Common myeloid progenitor, CD34-positive (primary cell): ENCODE measurements around the gene MAN1A1.

Experiments used
- CTCF ChIA-PET: fragments of 350-600 bp; sonication (Branson Sonifier 250); formaldehyde crosslinking; loops from one replicate; lab custom pipeline; 2021; ENCODE audit warnings: antibody characterized with exemption; lab: Charles Lee
- POLR2A ChIA-PET: fragments of 350-600 bp; sonication (Branson Sonifier 250); formaldehyde crosslinking; loops from one replicate; lab custom pipeline; 2021; ENCODE audit warnings: antibody characterized with exemption; lab: Charles Lee
- DNase-seq, 3 donors: peaks; one replicate each; pipeline versions ENCODE4 v3.0.0 to v3.0.0-alpha.2; 2013
- H3K27ac ChIP-seq, 2 experiments: 1 replicate in 1 of 2; 2 replicates in 1 of 2; pipeline ENCODE4 v1.7.0; 2013; ENCODE audit warnings: inconsistent platforms in 2 of 2, low read length in 2 of 2, mild to moderate bottlenecking in 2 of 2, low read depth in 1 of 2, moderate library complexity in 1 of 2; ENCODE audit not compliant: severe bottlenecking in 2 of 2, insufficient read depth in 1 of 2, poor library complexity in 1 of 2
- H3K27me3 ChIP-seq, 5 experiments: replicated peaks in 2 of 5; 1 replicate in 3 of 5; 2 replicates in 2 of 5; pipeline versions ENCODE4 v1.6.1 to v1.7.0; 2013; ENCODE audit warnings: low read length in 4 of 5, mild to moderate bottlenecking in 2 of 5, moderate library complexity in 2 of 5, inconsistent platforms in 1 of 5; ENCODE audit not compliant: insufficient read depth in 5 of 5, control insufficient read depth in 4 of 5
- H3K36me3 ChIP-seq, 4 experiments: 1 replicate in 2 of 4; 2 replicates in 2 of 4; pipeline versions ENCODE4 v1.6.1 to v1.7.0; 2013; ENCODE audit warnings: low read length in 3 of 4, control low read depth in 1 of 4, mild to moderate bottlenecking in 1 of 4; ENCODE audit not compliant: control insufficient read depth in 4 of 4, insufficient read depth in 4 of 4
- H3K4me1 ChIP-seq, 4 experiments: 1 replicate in 3 of 4; 2 replicates in 1 of 4; pipeline versions ENCODE4 v1.6.1 to v1.7.1; 2013; ENCODE audit warnings: low read length in 3 of 4, mild to moderate bottlenecking in 3 of 4, control low read depth in 1 of 4, inconsistent platforms in 1 of 4, moderate library complexity in 1 of 4; ENCODE audit not compliant: control insufficient read depth in 4 of 4, insufficient read depth in 4 of 4; ENCODE audit errors: control extremely low read depth in 1 of 4
- H3K4me3 ChIP-seq, 7 experiments: 1 replicate in 4 of 7; 2 replicates in 3 of 7; pipeline versions ENCODE4 v1.5.1 to v1.7.0; 2013; ENCODE audit warnings: mild to moderate bottlenecking in 7 of 7, low read length in 6 of 7, moderate library complexity in 6 of 7, inconsistent platforms in 2 of 7, low read depth in 2 of 7, control low read depth in 1 of 7; ENCODE audit not compliant: insufficient read depth in 4 of 7, control insufficient read depth in 1 of 7; ENCODE audit errors: extremely low read depth in 1 of 7
- H3K9me3 ChIP-seq, 5 experiments: 1 replicate in 4 of 5; 2 replicates in 1 of 5; pipeline versions ENCODE4 v1.6.1 to v1.7.1; 2013; ENCODE audit warnings: low read length in 4 of 5, mild to moderate bottlenecking in 2 of 5, inconsistent platforms in 1 of 5, low read depth in 1 of 5, moderate library complexity in 1 of 5; ENCODE audit not compliant: control insufficient read depth in 4 of 5, insufficient read depth in 2 of 5; ENCODE audit errors: control extremely low read depth in 1 of 5
- WGBS: methylation state at CpG from one replicate; pipeline ENCODE4 v1.1.5; 2013; ENCODE audit not compliant: insufficient coverage; 5-methylcytosine and 5-hydroxymethylcytosine counted together

The MAN1A1 gene

DNA sequence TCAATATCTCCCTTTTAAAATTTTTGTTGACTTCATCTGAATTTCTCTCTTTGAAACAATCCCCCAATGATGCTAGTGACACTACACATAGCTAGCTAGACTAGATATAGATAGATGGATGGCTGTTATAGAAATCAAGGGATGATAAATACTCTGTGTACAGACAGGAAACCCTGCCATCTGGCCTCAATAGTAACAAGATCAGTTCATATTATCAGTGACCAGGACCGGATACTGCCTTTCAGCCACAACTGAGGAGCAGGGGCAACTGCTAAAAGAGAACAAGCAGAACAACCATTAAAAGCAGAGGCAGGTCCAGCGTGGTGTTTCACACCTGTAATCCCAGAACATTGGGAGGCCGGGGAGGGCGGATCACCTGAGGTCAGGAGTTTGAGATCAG is 152.8 kb downstream of the MAN1A1 start:
- H3K4me1 ChIP-seq, result peaks cover 0 to 11% (median 4%) of the 10 kb centered on the region in 4 experiments
- no peak overlapping the region for H3K4me3 ChIP-seq
- no peaks in the 10 kb centered on the region for H3K9me3 ChIP-seq
- H3K36me3 ChIP-seq, result peaks cover 4 to 68% (median 45%) of the 10 kb centered on the region in 4 experiments
- peak overlapping the region in 1 of 2 experiments; percentile 14 for H3K27ac ChIP-seq
- H3K27me3 ChIP-seq, result no peaks in the 10 kb centered on the region
- ChIA-PET CTCF (no interaction called here), POLR2A (no interaction called here)
- 50% methylated on average over 3 of the region's 4 CpGs for WGBS
- peak; percentile 13 to 88 (median 45) for DNase-seq

DNA sequence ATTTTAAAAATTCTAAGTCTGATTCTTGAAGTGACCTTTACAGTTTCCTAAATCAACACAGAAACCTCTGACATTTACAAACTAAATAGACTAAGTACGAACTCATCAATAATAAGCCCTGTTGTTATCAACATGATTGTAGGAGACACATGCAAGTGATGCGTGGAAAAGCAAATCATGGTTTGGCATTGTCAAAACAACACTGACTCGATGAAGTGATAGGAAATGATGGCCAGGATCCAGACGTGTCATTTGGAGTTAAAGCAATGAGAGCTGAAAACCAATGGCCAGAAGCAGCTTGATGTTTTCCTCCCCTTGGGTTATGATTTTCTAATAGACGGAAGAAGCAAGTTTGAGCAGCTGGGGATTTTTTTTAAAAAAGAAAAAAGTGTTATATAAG is 153.7 kb downstream of the MAN1A1 start:
- no peak overlapping the region for H3K27ac ChIP-seq
- H3K4me1 ChIP-seq, result peaks cover 0 to 11% (median 4%) of the 10 kb centered on the region in 4 experiments
- no peaks in the 10 kb centered on the region for H3K9me3 ChIP-seq
- H3K36me3 ChIP-seq, result peaks cover 3 to 69% (median 42%) of the 10 kb centered on the region in 4 experiments
- DNase-seq, result no peak
- CTCF ChIA-PET, result no interaction called here
- 88% methylated on average over 4 of the region's 5 CpGs for WGBS
- H3K4me3 ChIP-seq, result no peak overlapping the region
- POLR2A ChIA-PET, result no interaction called here
- H3K27me3 ChIP-seq, result no peaks in the 10 kb centered on the region

DNA sequence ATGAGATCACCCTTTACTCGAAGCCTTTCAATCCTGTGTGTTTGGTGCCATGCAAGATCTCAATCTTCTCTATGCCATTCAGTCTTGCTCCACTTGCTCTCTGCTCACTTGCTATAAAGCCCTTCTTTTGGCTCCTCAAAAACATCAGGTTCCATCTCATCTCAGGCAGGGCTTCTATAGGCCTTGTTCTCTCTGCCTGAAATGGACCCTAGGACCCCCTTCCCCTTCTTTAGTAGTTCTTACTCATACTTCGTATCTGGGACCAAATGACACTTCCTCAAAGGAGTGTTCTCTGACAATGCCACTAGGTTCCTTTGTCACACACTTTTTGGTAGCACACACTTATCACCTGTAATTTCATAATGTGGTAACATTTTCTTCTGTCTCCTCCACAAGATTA is 154.4 kb downstream of the MAN1A1 start:
- WGBS, result 100% methylated on average over 1 of the region's 2 CpGs
- ChIA-PET CTCF (no interaction called here), POLR2A (no interaction called here)
- no peaks in the 10 kb centered on the region for H3K27me3 ChIP-seq
- DNase-seq, result no peak
- H3K4me1 ChIP-seq, result peaks cover 0 to 11% (median 4%) of the 10 kb centered on the region in 4 experiments
- H3K9me3 ChIP-seq, result no peaks in the 10 kb centered on the region
- peaks cover 7 to 69% (median 40%) of the 10 kb centered on the region in 4 experiments for H3K36me3 ChIP-seq
- H3K27ac ChIP-seq, result no peak overlapping the region
- no peak overlapping the region for H3K4me3 ChIP-seq

DNA sequence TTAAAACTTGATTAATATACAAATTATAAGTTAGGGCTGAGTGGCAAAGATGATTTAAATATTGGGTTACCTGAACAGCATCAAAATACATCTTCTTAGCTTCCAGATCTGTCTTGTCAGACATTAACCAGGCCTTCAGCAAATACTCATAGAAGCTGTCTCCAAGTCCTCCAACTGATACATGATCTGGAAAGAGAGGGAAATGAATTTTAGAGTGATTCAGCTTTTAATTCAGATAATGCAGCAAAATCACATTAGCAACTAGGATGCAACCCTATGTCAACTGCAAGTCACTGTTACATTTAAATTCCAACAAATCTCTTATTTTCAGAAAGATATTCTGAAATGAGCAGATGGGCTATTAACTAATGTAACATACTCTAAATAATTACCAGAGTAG is 155.9 kb downstream of the MAN1A1 start:
- POLR2A ChIA-PET, result no interaction called here
- CTCF ChIA-PET, result no interaction called here
- H3K27me3 ChIP-seq, result no peaks in the 10 kb centered on the region

DNA sequence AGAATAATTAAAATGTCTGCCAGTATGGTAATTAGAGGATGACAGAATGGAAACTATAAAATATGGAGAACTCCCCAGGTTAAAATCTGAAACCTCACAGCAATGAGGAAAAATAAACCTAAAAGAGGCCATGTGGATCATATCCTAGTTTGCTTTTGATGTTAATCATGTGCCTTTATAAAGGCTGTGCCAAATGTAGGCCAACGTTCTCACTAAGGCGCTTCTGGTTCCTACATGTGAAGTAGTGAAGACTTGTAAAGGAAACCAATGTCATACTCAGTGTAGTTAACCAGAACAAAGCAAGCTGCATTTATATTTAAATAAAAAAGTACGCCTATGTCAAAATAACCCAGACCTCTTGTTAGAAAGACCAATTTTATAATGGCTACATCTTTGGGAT is 157.4 kb downstream of the MAN1A1 start:
- WGBS, result 100% methylated on average over 2 of the region's 3 CpGs
- no peak overlapping the region for H3K27ac ChIP-seq
- DNase-seq, result no peak

More for the DNA sequence above, 155.9 kb downstream of the MAN1A1 start:
- no peaks in the 10 kb centered on the region for H3K9me3 ChIP-seq
- H3K4me1 ChIP-seq, result peaks cover 0 to 11% (median 4%) of the 10 kb centered on the region in 4 experiments
- H3K27ac ChIP-seq, result no peak overlapping the region
- no peak for DNase-seq
- no peak overlapping the region for H3K4me3 ChIP-seq
- peaks cover 13 to 71% (median 45%) of the 10 kb centered on the region in 4 experiments for H3K36me3 ChIP-seq

DNA sequence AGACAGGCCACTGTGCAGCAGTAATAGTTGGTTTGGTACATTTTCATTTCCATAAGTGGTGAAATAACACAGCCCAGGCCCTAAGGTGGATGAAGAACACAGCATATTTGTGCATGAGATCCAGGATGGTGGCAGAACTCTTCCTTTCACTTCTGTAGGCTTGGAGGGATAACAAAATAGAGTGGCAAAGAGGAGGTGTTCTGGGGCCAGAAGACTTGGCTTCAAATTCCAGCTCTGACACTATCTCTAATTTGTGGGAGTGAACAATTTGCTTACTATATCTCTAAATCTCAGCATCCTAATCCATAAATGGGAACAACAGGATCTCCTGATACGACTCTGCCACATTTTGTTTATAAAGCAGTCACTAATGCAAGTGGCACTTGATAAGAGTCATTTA is 159.4 kb downstream of the MAN1A1 start:
- Histone ChIP-seq H3K9me3 (no peaks in the 10 kb centered on the region), H3K27me3 (no peaks in the 10 kb centered on the region), H3K4me3 (no peak overlapping the region), H3K4me1 (no peaks in the 10 kb centered on the region), H3K27ac (no peak overlapping the region), H3K36me3 (peaks cover 15 to 93% (median 44%) of the 10 kb centered on the region in 4 experiments)
- ChIA-PET CTCF (no interaction called here), POLR2A (no interaction called here)
- no CpG with 5 or more reads among the region's 1 CpG for WGBS
- DNase-seq, result no peak

More for the DNA sequence above, 157.4 kb downstream of the MAN1A1 start:
- ChIA-PET POLR2A (no interaction called here), CTCF (interaction anchor here (1.1 kb wide), 1 partner anchor 8 kb away, joined by 4 read pairs; no protein-coding TSS in a partner anchor)
- no peaks in the 10 kb centered on the region for H3K27me3 ChIP-seq
- H3K9me3 ChIP-seq, result no peaks in the 10 kb centered on the region
- H3K4me1 ChIP-seq, result peaks cover 0 to 6% (median 2%) of the 10 kb centered on the region in 4 experiments
- no peak overlapping the region for H3K4me3 ChIP-seq
- peaks cover 19 to 83% (median 43%) of the 10 kb centered on the region in 4 experiments for H3K36me3 ChIP-seq

DNA sequence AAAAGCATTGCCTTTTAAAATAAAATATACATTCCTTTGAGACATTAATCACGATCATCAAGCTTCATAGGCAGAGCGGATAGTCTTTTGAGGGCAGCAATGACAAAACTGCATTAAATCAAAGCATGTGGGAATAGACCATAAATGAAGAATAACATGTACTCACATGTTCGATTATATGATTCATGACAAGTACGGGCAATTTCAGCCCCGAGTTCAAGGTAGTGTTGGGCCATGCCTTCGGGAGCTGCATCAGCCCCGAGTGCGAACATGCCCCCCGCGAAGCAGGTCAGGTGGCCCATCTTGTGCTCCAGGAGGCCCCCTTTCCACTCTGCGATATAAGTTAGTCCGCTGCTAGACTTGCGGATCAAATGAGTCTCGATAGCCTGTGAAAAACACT is 160.1 kb downstream of the MAN1A1 start:
- POLR2A ChIA-PET, result no interaction called here
- WGBS, result 78% methylated on average over 9 of the region's 14 CpGs
- Histone ChIP-seq H3K9me3 (no peaks in the 10 kb centered on the region), H3K36me3 (peaks cover 15 to 94% (median 47%) of the 10 kb centered on the region in 4 experiments), H3K27ac (no peak overlapping the region), H3K4me3 (no peak overlapping the region), H3K4me1 (no peaks in the 10 kb centered on the region), H3K27me3 (no peaks in the 10 kb centered on the region)
- CTCF ChIA-PET, result no interaction called here
- DNase-seq, result no peak
